Sigmoid colon (tissue), 7 donors: ENCODE measurements around the gene ARL13B. TPM values are rescaled to one million over a fixed set of nuclear protein-coding genes. Genes with fewer than 3 reads are reported as not detected.

Source experiments
- DNase-seq: peaks from one replicate; pipeline ENCODE4 v3.0.0-alpha.2; 2019
- H3K27ac ChIP-seq, 4 donors: fragments of 200-600 bp; sonication (generic); one replicate each; pipeline ENCODE4 v1.5.1; 2016 to 2019; ENCODE audit warnings: mild to moderate bottlenecking in 1 of 4
- H3K27me3 ChIP-seq, 3 donors: fragments of 200-600 bp; sonication (generic); one replicate each; pipeline ENCODE4 v1.5.1; 2019; ENCODE audit warnings: mild to moderate bottlenecking in 1 of 3
- H3K36me3 ChIP-seq, 4 donors: fragments of 200-600 bp; sonication (generic); one replicate each; pipeline ENCODE4 v1.5.1; 2016 to 2019
- H3K4me1 ChIP-seq, 4 donors: fragments of 200-600 bp; sonication (generic); one replicate each; pipeline ENCODE4 v1.5.1; 2017 to 2019
- H3K4me3 ChIP-seq, 4 donors: fragments of 200-600 bp; sonication (generic); one replicate each; pipeline ENCODE4 v1.5.1; 2017 to 2019; ENCODE audit warnings: mild to moderate bottlenecking in 2 of 4, moderate library complexity in 1 of 4
- H3K9me3 ChIP-seq, 4 donors: fragments of 200-600 bp in 3 of 4; sonication (generic) in 3 of 4; one replicate each; pipeline versions ENCODE4 v1.5.1 to v1.6.1; 2013 to 2019
- CTCF ChIP-seq, 4 experiments: fragments of 450-650 bp in 3 of 4; fragments of 200-600 bp in 1 of 4; IDR thresholded peaks; one replicate each; pipeline ENCODE4 v1.5.1; 2016 to 2019; ENCODE audit warnings: antibody characterized with exemption in 4 of 4, mild to moderate bottlenecking in 3 of 4, moderate library complexity in 2 of 4
- EP300 ChIP-seq, 4 donors: sonication (generic); formaldehyde crosslinking; IDR thresholded peaks; one replicate each; pipeline ENCODE4 v1.6.1; 2017; ENCODE audit warnings: antibody characterized with exemption in 4 of 4
- POLR2A ChIP-seq, 2 donors: fragments of 450-650 bp; IDR thresholded peaks; one replicate each; pipeline ENCODE4 v1.6.1; 2016; ENCODE audit warnings: antibody characterized with exemption in 2 of 2, mild to moderate bottlenecking in 2 of 2, moderate library complexity in 2 of 2
- POLR2AphosphoS5 ChIP-seq, 4 donors: sonication (generic); formaldehyde crosslinking; IDR thresholded peaks; one replicate each; pipeline ENCODE4 v1.6.1; 2017; ENCODE audit warnings: antibody characterized with exemption in 4 of 4
- WGBS, 2 donors: extraction: QIAGEN DNeasy Blood & Tissue Kit; methylation state at CpG; one replicate each; pipeline ENCODE4 v1.1.7; 2013; 5-methylcytosine and 5-hydroxymethylcytosine counted together
- intact Hi-C: fragments of 100-400 bp; cut with DNase I; formaldehyde crosslinking; loops from one replicate; pipeline ENCODE4 v1.15.1; 2023
- polyA plus RNA-seq, 3 donors: library from polyadenylated mRNA; stranded (reverse); fragments of 200-250 nt; gene quantifications; one replicate each; pipeline ENCODE4 v1.2.3, GENCODE V29; 2013
- total RNA-seq, 4 donors: library from RNA; depleted of rRNA; stranded (reverse); fragments of >200 nt; gene quantifications; one replicate each; pipeline ENCODE4 v1.1.0, GENCODE V29; 2016
- donor health status: healthy with polysubstance abuse.
- donor health status: Bipolar disorder and iron deficiency.
- donor health status: healthy.

Gene ARL13B
- total and polyA plus RNA-seq, 7 donors: 1.8 to 14.0 (median 9.6) TPM

DNA sequence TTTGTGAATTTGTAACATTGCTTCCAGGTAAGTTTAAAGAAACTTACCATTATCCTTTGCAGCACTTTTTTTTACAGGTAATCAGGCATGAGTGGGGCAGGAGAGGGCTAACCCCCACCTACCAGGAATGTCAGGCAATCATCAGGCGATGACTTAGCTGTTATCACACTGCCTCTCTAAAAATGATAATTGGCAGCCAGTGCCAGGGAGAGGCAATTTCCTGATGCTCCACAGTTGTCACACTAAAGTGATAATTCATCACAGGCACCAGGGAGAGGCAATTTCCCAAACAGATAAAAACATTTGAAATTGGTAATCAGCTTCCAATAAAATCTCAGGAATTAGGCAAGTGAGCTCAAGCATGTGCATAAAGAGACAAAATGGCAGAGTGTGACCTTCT is 109.2 kb downstream of the ARL13B start:
- intact Hi-C loops: no loop called here
- no peaks in the 10 kb centered on the region for H3K4me1 ChIP-seq
- no peak overlapping the region for H3K27ac ChIP-seq
- no peaks in the 10 kb centered on the region for H3K9me3 ChIP-seq
- peaks cover 0 to 51% (median 3%) of the 10 kb centered on the region in 4 donors for H3K36me3 ChIP-seq
- 92 to 96% methylated on average over 1 of the region's 1 CpG for WGBS, 2 donors
- no peak for DNase-seq
- no peak overlapping the region for H3K4me3 ChIP-seq
- TF ChIP-seq CTCF (IDR thresholded peaks at IDR 0.05) (no peak), EP300 (IDR thresholded peaks at IDR 0.05) (no peak), POLR2AphosphoS5 (IDR thresholded peaks at IDR 0.05) (no peak), POLR2A (IDR thresholded peaks at IDR 0.05) (no peak)
- H3K27me3 ChIP-seq: no peaks in the 10 kb centered on the region

DNA sequence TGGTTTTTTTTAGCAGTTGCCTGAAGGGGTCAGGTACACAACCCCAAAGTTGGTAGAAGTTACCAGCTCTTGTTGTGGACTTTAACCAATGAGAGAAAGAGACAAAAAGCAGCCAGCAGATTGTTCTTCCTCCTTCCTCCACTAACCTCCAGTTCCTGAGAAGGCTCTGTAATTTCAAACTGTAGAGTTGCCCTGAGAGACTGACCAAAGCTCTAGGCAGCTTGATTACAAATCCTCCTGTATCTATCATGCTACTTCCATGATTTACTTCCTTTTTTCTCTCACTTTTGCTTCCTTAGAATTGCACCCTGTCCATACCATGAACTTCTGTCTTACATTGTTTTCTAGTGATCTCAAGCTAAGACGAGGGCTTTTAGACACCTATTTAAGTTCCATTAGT is 112.1 kb downstream of the ARL13B start:
- peaks cover 0 to 53% (median 12%) of the 10 kb centered on the region in 4 donors for H3K36me3 ChIP-seq
- no peaks in the 10 kb centered on the region for H3K27me3 ChIP-seq
- intact Hi-C loops: no loop called here
- no peak for DNase-seq
- H3K4me1 ChIP-seq: no peaks in the 10 kb centered on the region
- H3K27ac ChIP-seq: no peak overlapping the region
- no peaks in the 10 kb centered on the region for H3K9me3 ChIP-seq
- H3K4me3 ChIP-seq: no peak overlapping the region
- 93 to 95% methylated on average over 1 of the region's 1 CpG for WGBS, 2 donors
- no peak for TF ChIP-seq POLR2A (IDR thresholded peaks at IDR 0.05)
- no peak for TF ChIP-seq EP300 (IDR thresholded peaks at IDR 0.05)
- no peak for TF ChIP-seq POLR2AphosphoS5 (IDR thresholded peaks at IDR 0.05)
- TF ChIP-seq CTCF (IDR thresholded peaks at IDR 0.05): no peak

GRCh38 chr3:94093151-94093550 is 113.2 kb downstream of the ARL13B start:
- WGBS, 2 donors: 87 to 90% methylated on average over 1 of the region's 1 CpG
- no peak for DNase-seq
- Histone ChIP-seq H3K27ac (no peak overlapping the region), H3K36me3 (peaks cover 0 to 61% (median 12%) of the 10 kb centered on the region in 4 donors), H3K4me3 (no peak overlapping the region), H3K27me3 (no peaks in the 10 kb centered on the region), H3K4me1 (no peaks in the 10 kb centered on the region), H3K9me3 (no peaks in the 10 kb centered on the region)
- TF ChIP-seq POLR2AphosphoS5 (IDR thresholded peaks at IDR 0.05) (no peak), EP300 (IDR thresholded peaks at IDR 0.05) (no peak), POLR2A (IDR thresholded peaks at IDR 0.05) (no peak), CTCF (IDR thresholded peaks at IDR 0.05) (no peak)
- intact Hi-C loops: no loop called here

- Histone ChIP-seq H3K9me3 (no peaks in the 10 kb centered on the region), H3K4me3 (no peak overlapping the region), H3K36me3 (peaks cover 0 to 73% (median 14%) of the 10 kb centered on the region in 4 donors), H3K4me1 (no peaks in the 10 kb centered on the region), H3K27me3 (no peaks in the 10 kb centered on the region), H3K27ac (no peak overlapping the region)
- TF ChIP-seq EP300 (IDR thresholded peaks at IDR 0.05) (no peak), POLR2A (IDR thresholded peaks at IDR 0.05) (no peak)
- intact Hi-C loops: no loop called here
- 95 to 97% methylated on average over 2 of the region's 2 CpGs for WGBS, 2 donors
- DNase-seq: no peak
Measured at GRCh38 chr3:94095111-94095510, 115.2 kb downstream of the ARL13B start.

DNA sequence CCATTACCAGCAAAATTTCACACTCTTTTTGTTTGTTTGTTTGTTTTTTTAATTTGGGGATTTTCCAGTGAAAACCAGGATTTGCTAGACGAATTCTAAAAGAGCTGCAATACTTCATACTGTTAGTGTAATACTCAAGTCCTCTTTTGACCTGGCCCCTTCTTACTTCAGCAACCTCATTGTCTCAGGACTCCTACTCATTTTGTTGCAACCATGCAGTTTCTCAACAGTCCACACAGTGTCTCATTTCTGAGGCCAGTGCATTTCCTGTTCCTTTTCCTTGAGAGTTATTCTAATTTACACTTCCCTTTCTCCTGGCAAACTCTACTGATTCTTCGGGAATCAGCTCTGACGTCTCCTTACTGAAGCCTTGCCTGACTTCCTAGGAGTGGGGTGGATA is 118.5 kb downstream of the ARL13B start:
- intact Hi-C loops: no loop called here
- no peaks in the 10 kb centered on the region for H3K4me1 ChIP-seq
- H3K27ac ChIP-seq: no peak overlapping the region
- TF ChIP-seq POLR2A (IDR thresholded peaks at IDR 0.05): no peak
- TF ChIP-seq POLR2AphosphoS5 (IDR thresholded peaks at IDR 0.05): no peak
- TF ChIP-seq CTCF (IDR thresholded peaks at IDR 0.05): no peak
- TF ChIP-seq EP300 (IDR thresholded peaks at IDR 0.05): no peak
- H3K27me3 ChIP-seq: no peaks in the 10 kb centered on the region
- no peak overlapping the region for H3K4me3 ChIP-seq
- H3K9me3 ChIP-seq: no peaks in the 10 kb centered on the region
- peaks cover 0 to 74% (median 14%) of the 10 kb centered on the region in 4 donors for H3K36me3 ChIP-seq
- 76 to 84% methylated on average over 3 of the region's 3 CpGs for WGBS, 2 donors
- DNase-seq: no peak
